Calu3 (cell line): ENCODE measurements around the gene ABCB1. TPM values are rescaled to one million over a fixed set of nuclear protein-coding genes. Genes with fewer than 3 reads are reported as not detected.
A peak's percentile ranks its signal among the peaks of the same experiment; 100 is the strongest.
"Not testable (repeated sequence)": the region's sequence is repeated elsewhere in the genome, so short reads cannot be mapped to it uniquely, and the experiment has no call there.

Source experiments
- BruUV-seq: library from RNA; stranded (reverse); fragments of 400-500 nt; replicated peaks from 2 replicates; lab custom pipeline; 2021; lab: Mats Ljungman, UMichigan
- CTCF ChIA-PET: fragments of 300-600 bp; sonication (Branson Sonifier 250); formaldehyde crosslinking; loops from one replicate; lab custom pipeline; 2022; ENCODE audit warnings: antibody characterized with exemption; lab: Charles Lee
- DNase-seq: peaks from one replicate; pipeline ENCODE4 v3.0.0; 2022
- H3K27ac Mint-ChIP-seq: one replicate; pipeline ENCODE4 v1.8.0; 2022; ENCODE audit warnings: mixed read lengths; ENCODE audit not compliant: unreplicated experiment
- H3K27me3 Mint-ChIP-seq: one replicate; pipeline ENCODE4 v1.8.0; 2022; ENCODE audit warnings: mixed read lengths; ENCODE audit not compliant: unreplicated experiment
- H3K36me3 Mint-ChIP-seq: one replicate; pipeline ENCODE4 v1.8.0; 2022; ENCODE audit warnings: mild to moderate bottlenecking, moderate library complexity, mixed read lengths; ENCODE audit not compliant: insufficient read depth, unreplicated experiment
- H3K4me1 Mint-ChIP-seq: one replicate; pipeline ENCODE4 v1.8.0; 2022; ENCODE audit warnings: mild to moderate bottlenecking, low read depth, mixed read lengths; ENCODE audit not compliant: unreplicated experiment
- H3K4me3 Mint-ChIP-seq: one replicate; pipeline ENCODE4 v1.8.0; 2022; ENCODE audit warnings: mild to moderate bottlenecking, low read depth, moderate library complexity, mixed read lengths; ENCODE audit not compliant: unreplicated experiment
- H3K9me3 Mint-ChIP-seq: one replicate; pipeline ENCODE4 v1.8.0; 2022; ENCODE audit warnings: low read depth, mixed read lengths; ENCODE audit not compliant: unreplicated experiment
- intact Hi-C: fragments of 100-400 bp; cut with micrococcal nuclease; formaldehyde crosslinking; loops from one replicate; pipeline ENCODE4 v1.10.0; 2022; ENCODE audit not compliant: unreplicated experiment
- total RNA-seq: library from RNA; stranded (reverse); gene quantifications from 2 replicates; pipeline ENCODE4 v1.2.3, GENCODE V29; 2022
- TF ChIP-seq, protein P1 (sequence below): fragments of 200-600 bp; IDR thresholded peaks from one replicate; pipeline ENCODE4 v1.8.0; 2022; ENCODE audit warnings: antibody characterized with exemption; ENCODE audit not compliant: unreplicated experiment

ABCB1 gene
- total RNA-seq, 1 experiment from 2014 or later = 5.7 TPM

DNA sequence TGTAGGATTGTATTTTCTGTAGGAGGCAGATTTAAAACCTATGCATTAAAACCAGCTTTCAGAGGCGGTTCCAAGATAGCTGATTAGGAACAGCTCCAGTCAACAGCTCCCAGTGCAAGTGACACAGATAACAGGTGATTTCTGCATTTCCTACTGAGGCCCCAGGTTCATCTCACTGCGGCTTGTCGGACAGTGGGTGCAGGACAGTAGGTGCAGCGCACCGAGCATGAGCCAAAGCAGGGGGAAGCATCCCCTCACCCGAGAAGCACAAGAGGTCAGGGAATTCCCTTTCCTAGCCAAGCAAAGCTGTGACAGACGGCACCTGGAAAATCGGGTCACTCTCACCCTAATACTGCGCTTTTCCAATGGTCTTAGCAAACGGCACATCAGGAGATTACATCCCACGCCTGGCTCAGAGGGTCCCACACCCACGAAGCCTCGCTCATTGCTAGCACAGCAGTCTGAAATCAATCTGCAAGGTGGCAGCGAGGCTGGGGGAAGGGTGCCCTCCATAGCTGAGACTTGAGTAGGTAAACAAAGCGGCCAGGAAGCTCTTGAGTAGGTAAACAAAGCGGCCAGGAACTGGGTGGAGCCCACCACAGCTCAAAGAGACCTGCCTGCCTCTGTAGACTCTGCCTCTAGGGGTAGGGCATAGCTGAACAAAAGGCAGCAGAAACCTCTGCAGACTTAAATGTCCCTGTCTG is 135.7 kb downstream of the ABCB1 start:
- H3K4me3 Mint-ChIP-seq = peak overlapping the region; percentile 49
- intact Hi-C loops, CTCF ChIA-PET, H3K9me3 Mint-ChIP-seq, H3K27ac Mint-ChIP-seq, H3K36me3 Mint-ChIP-seq, BruUV-seq, H3K4me1 Mint-ChIP-seq, H3K27me3 Mint-ChIP-seq: not testable (repeated sequence)
- DNase-seq = peak; percentile 42

DNA sequence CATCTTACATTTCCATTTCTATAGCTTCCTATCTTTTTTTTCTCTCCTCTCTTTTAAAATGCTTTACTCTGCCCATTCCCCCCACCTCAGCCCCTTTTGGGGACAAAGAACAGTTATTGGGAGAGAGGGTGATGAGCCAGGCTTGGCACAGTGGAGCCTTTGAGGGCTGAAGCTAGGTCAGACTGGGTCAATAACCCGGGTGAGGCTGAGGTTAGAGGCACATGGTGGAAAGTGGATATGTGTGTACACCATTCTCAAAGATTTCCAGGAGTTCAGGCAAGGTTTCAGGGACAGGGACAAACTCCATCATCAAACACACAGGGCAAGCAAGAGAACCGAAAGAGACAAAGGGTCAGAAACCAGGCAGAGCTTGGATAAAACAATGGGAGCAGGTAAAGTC is 136.7 kb downstream of the ABCB1 start:
- no peak overlapping the region for H3K4me3 Mint-ChIP-seq
- no peaks in the 10 kb centered on the region for H3K27me3 Mint-ChIP-seq
- no peaks in the 10 kb centered on the region for H3K4me1 Mint-ChIP-seq
- H3K36me3 Mint-ChIP-seq = no peaks in the 10 kb centered on the region
- CTCF ChIA-PET = no interaction called here
- H3K9me3 Mint-ChIP-seq = no peaks in the 10 kb centered on the region
- intact Hi-C loops = no loop called here
- no peak for DNase-seq
- BruUV-seq = no TSS peak
- TF ChIP-seq, protein P1, sequence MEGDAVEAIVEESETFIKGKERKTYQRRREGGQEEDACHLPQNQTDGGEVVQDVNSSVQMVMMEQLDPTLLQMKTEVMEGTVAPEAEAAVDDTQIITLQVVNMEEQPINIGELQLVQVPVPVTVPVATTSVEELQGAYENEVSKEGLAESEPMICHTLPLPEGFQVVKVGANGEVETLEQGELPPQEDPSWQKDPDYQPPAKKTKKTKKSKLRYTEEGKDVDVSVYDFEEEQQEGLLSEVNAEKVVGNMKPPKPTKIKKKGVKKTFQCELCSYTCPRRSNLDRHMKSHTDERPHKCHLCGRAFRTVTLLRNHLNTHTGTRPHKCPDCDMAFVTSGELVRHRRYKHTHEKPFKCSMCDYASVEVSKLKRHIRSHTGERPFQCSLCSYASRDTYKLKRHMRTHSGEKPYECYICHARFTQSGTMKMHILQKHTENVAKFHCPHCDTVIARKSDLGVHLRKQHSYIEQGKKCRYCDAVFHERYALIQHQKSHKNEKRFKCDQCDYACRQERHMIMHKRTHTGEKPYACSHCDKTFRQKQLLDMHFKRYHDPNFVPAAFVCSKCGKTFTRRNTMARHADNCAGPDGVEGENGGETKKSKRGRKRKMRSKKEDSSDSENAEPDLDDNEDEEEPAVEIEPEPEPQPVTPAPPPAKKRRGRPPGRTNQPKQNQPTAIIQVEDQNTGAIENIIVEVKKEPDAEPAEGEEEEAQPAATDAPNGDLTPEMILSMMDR = no peak
- H3K27ac Mint-ChIP-seq = no peak overlapping the region

DNA sequence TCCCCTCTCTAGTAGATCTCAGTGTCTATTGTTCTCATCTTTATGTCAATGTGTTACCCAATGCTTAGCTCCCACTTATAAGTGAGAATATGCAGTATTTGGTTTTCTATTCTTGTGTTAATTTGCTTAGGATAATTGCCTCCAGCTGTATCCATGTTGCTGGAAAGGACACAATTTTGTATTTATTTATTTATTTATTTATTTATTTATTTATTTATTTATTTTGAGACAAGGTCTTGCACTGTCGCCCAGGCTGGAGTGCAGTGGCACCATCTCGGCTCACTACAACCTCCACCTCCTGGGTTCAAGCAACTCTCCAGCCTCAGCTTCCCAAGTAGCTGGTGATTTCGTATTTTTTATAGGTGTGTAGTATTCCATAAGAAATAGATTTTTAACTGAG is 140.2 kb downstream of the ABCB1 start:
- BruUV-seq, intact Hi-C loops, H3K27ac Mint-ChIP-seq, DNase-seq, H3K4me1 Mint-ChIP-seq, H3K36me3 Mint-ChIP-seq, CTCF ChIA-PET, H3K27me3 Mint-ChIP-seq, H3K4me3 Mint-ChIP-seq, H3K9me3 Mint-ChIP-seq: not testable (repeated sequence)

DNA sequence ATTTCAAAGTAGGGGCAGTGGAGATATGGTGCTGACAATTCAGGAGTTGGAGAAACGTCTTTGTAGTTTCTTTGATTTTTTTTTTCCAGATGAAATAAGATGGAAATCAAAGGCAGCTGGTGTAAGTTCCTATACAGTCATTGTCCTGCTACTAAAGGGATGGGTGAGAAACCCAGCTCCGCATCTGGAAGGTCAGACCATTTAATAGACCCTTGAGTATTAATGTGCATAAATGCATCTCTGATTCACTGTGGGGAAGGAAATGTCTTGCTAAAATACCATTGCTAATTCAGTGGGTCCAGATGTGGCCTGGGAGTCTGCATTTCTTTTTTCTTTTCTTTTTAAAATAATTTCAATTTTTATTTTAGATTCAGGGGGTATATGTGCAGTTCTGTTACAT is 140.7 kb downstream of the ABCB1 start:
- TF ChIP-seq, protein P1 = no peak
- H3K36me3 Mint-ChIP-seq = no peaks in the 10 kb centered on the region
- H3K27ac Mint-ChIP-seq = no peak overlapping the region
- no peaks in the 10 kb centered on the region for H3K9me3 Mint-ChIP-seq
- no peak for DNase-seq
- no peaks in the 10 kb centered on the region for H3K27me3 Mint-ChIP-seq
- BruUV-seq = no TSS peak
- intact Hi-C loops = no loop called here
- CTCF ChIA-PET = no interaction called here
- no peak overlapping the region for H3K4me3 Mint-ChIP-seq
- H3K4me1 Mint-ChIP-seq = no peaks in the 10 kb centered on the region

DNA sequence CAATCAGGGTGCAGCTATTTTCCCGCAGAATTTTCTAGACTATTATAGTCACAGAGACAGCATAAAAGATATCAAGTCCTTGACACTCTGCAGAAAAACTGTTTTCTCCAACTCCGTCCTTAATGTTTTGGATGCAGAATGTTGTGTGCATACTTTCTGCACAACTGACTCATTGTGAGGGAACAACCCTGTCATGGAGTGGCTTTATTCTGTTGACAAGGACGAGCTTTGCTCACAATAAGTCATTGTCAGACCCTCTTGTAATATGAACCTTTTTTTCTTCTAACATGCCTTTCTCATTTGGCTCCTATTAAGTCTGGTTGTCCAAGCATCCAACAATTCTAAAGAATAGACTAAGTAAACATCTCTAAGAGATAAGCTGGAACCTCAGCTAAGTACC is 142.5 kb downstream of the ABCB1 start:
- no peaks in the 10 kb centered on the region for H3K27me3 Mint-ChIP-seq
- DNase-seq = no peak
- H3K36me3 Mint-ChIP-seq = no peaks in the 10 kb centered on the region
- H3K4me3 Mint-ChIP-seq = no peak overlapping the region
- TF ChIP-seq, protein P1 = no peak
- H3K9me3 Mint-ChIP-seq = no peaks in the 10 kb centered on the region
- CTCF ChIA-PET = no interaction called here
- no peaks in the 10 kb centered on the region for H3K4me1 Mint-ChIP-seq
- BruUV-seq = no TSS peak
- no peak overlapping the region for H3K27ac Mint-ChIP-seq
- intact Hi-C loops = no loop called here
